Fibroblast of the aortic adventitia (primary cell): ENCODE data around the gene FAAP20. TPM values are rescaled to one million over a fixed set of nuclear protein-coding genes. Genes with fewer than 3 reads are reported as not detected.

Experiments
- DNase-seq: peaks from one replicate; pipeline ENCODE4 v3.0.0-alpha.2; 2010; ENCODE audit warnings: low read depth
- H3K4me3 ChIP-seq: 2 replicates; pipeline ENCODE4 v1.5.1; 2011; ENCODE audit warnings: low read depth, mild to moderate bottlenecking, control low read depth, low read length, moderate library complexity
- total RNA-seq: library from RNA; depleted of rRNA; stranded (reverse); fragments of >200 nt; gene quantifications from 2 replicates; pipeline ENCODE4 v1.2.3, GENCODE V29; 2012; ENCODE audit warnings: low replicate concordance
- TF ChIP-seq, protein P1 (sequence below): IDR thresholded peaks from 2 replicates; pipeline ENCODE4 v1.5.1; 2011; ENCODE audit warnings: mild to moderate bottlenecking, low read length, control low read depth, inconsistent platforms; ENCODE audit not compliant: insufficient read depth

Gene FAAP20
- total RNA-seq, 1 donor = 23.2 TPM

DNA sequence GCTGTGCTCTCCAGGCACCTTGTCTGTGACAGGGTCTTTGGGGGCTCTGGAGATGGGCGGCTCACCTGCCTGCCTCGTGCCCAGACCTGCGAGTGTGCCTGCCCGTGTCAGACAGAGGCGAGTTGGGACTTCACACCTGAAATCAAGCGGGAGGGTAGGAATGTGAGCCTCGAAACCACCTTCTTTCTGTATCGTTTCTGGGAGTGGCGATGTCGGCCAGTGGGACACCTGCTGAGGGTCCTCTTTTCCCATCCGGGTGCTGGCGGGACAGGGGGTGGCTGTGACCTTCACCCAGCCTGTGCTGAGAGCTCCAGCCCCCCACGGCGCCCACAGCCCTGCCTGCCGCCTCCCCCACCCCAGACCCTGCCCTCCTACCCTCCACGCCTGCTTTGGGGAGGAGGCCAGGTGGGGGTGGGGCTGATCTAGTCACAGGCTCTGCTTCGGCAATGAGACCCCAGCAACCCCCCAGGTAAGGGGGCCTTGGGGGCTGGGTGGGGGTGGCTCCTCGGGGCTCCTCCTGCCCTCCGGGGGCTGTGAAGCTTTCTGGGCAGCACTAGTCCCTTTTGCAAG lies 15.6 kb upstream of the FAAP20 start:
- no peak overlapping the region for H3K4me3 ChIP-seq
- no peak for DNase-seq
- TF ChIP-seq, protein P1, sequence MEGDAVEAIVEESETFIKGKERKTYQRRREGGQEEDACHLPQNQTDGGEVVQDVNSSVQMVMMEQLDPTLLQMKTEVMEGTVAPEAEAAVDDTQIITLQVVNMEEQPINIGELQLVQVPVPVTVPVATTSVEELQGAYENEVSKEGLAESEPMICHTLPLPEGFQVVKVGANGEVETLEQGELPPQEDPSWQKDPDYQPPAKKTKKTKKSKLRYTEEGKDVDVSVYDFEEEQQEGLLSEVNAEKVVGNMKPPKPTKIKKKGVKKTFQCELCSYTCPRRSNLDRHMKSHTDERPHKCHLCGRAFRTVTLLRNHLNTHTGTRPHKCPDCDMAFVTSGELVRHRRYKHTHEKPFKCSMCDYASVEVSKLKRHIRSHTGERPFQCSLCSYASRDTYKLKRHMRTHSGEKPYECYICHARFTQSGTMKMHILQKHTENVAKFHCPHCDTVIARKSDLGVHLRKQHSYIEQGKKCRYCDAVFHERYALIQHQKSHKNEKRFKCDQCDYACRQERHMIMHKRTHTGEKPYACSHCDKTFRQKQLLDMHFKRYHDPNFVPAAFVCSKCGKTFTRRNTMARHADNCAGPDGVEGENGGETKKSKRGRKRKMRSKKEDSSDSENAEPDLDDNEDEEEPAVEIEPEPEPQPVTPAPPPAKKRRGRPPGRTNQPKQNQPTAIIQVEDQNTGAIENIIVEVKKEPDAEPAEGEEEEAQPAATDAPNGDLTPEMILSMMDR = no peak

GRCh38 chr1:2209400-2210083 lies 15.0 kb upstream of the FAAP20 start:
- TF ChIP-seq, protein P1 = no peak

GRCh38 chr1:2208309-2209239 lies 14.0 kb upstream of the FAAP20 start:
- TF ChIP-seq, protein P1 = peak; percentile 9
- H3K4me3 ChIP-seq = peak overlapping the region; percentile 37
- peak; percentile 95 for DNase-seq

More at GRCh38 chr1:2209400-2210083, 15.0 kb upstream of the FAAP20 start:
- no peak overlapping the region for H3K4me3 ChIP-seq
- DNase-seq = no peak

DNA sequence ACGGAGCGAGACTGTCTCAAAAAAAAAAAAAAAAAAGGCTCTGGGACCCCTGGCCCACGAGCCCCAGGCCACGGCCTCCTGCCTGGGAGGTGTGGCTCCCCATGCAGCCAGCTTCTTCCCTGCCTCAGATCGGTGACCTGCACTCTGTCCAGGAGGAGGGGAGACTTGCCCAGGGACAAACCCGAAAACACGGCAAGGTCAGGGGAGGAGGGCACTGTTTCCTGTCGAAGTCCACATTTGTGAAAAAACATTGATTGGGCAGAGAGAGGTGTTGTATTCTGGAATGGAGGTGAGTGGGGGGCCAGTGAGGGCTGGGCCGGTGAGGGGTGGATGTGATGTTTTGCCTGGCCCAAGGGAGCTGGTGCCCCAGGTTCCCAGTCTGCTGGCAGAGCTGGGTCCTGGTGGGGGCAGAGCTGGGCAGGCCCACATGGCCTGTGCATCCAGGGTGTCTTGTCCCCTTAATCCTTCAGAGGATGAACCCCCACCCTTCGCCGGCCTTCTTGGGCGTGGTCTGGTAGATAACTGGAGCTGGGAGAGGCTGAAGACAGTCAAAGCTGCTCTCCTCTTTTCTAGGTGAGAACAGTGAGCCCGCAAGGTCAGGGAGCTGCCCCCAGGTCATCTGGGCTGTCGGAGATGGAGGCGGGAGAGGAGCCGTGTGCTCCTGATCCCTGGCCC lies 12.4 kb upstream of the FAAP20 start:
- TF ChIP-seq, protein P1 = no peak
- peak overlapping the region; percentile 57 for H3K4me3 ChIP-seq
- DNase-seq = no peak

GRCh38 chr1:2205191-2205952 lies 10.8 kb upstream of the FAAP20 start:
- H3K4me3 ChIP-seq = peak overlapping the region; percentile 57
- TF ChIP-seq, protein P1 = no peak
- DNase-seq = peak; percentile 94
